Stimulated activated naive CD4-positive, alpha-beta T cell (primary cell): ENCODE data around the gene SLC16A4.

Experiments
- DNase-seq, 6 experiments: peaks; one replicate each; lab custom pipeline; 2025; lab: John Stamatoyannopoulos, UW

The SLC16A4 gene

DNA sequence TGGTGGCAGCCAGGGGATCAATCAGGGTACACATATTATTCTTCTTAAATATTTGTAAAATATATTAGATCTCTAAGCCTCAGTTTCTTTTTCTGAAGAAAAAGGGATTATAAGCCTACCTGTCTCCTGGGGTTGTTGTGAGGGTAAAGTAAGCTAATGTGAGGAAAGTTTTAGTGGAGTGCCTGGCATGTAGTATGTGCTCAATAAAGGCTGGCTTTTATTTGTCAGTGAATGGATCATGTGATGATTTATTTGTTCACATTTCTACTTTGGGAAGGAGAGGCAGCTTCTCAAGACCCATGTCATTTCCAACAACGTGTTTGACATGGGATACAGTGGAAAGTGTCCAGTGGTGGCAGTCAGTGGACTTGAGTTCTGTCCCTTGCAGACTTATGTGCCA lies 64.0 kb downstream of the SLC16A4 start:
- no peak for DNase-seq

DNA sequence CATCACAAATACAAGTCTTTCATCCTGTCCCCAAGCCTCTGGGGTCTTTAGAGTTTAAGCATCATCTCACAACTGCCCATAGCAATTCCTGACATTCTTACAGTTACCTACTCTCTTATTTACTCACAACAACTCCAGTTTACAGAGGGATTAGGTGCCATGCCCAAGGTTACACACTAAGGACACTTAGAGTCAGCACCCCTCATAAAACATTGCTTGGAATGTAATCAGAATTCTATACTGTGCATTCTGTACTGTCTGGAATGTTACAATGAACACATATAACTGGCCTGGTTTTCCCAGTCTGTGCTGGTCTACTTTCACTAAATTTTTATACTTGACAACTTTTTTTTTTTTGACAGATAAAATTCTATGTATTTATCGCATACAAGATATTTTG lies 66.2 kb downstream of the SLC16A4 start:
- no peak for DNase-seq

DNA sequence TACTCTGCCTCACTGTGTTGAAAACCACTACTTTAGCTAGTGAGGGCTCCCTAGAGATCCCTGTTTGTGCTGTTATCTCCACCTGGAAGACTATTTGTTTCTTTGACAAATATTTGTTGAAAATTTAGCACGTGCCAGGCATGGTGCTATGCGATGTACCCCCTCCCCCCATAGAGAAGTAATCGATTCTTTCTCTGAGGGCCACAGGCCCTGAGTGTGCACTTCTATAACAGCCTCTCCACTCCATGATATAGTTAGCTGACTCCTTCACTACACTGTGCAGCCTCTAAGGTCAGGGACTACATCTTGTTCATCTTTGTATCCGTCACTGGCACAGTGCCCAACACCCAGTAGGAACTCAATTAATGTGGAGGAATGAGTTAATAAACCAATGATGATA lies 69.0 kb downstream of the SLC16A4 start:
- no peak for DNase-seq

DNA sequence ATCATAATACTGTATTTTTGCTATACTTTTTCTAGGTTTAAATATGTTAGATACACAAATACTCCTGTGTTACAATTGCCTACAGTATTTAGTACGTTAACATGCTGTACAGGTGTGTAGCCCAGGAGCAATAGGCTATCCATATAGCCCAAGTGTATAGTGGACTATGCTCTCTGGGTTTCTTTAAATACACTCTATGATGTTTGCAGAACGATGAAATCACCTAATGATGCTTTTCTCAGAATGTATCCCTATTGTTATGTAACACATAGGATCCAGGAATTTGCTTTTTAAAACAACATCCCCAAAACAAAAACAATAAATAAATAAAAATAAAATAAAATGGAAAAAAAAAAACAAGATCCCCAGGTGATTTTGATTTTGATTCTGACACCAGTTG lies 69.8 kb downstream of the SLC16A4 start:
- DNase-seq = no peak

DNA sequence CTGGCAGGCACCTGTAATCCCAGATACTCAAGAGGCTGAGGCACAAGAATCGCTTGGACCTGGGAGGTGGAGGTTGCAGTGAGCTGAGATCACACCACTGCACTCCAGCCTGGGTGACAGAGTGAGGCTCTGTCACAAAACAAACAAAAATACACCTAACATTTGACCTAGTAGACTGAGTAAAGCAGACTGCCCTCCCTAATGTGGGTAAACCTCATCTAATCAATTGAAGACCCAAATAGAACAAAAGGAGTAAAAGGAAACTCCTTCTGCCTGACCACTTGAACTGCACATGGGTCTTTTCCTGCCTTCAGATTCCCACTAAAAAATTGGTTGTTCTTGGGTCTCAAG lies 70.7 kb downstream of the SLC16A4 start:
- no peak for DNase-seq

DNA sequence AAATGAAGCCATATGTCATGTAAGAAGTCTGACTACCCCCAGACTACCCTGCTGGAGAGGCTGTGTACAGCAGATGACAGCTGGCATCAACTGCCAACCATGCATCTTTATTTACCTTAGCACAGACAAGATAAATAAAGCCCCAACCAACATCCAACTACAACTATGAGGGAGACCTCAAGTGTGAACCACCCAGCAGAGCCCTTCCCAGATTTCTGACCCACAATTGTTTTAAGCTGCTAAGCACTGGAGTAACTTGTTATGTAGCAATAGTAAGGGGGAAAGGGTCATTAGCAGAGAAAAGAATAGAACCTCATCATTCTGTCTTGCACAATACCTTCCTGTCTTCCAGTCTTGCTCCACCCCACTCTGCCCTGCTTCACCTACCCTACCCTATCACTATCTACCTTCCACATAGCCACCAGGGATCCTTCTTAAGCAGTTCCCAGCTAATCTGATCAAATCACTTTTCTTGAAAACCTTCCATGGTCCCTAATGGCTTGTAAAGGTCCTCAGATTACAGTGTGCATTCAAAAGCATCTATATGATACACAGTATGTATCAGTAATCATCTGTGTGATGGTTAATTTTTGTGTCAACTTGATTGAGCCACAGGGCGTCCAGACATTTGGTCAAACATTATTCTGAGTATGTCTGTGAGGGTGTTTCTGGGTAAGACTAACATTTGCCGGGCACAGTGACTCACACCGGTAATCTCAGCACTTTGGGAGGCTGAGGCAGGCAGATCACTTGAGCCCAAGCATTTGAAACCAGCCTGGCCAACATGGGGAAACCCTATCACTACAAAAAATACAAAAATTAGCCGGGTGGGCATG lies 71.3 kb downstream of the SLC16A4 start:
- DNase-seq = no peak

DNA sequence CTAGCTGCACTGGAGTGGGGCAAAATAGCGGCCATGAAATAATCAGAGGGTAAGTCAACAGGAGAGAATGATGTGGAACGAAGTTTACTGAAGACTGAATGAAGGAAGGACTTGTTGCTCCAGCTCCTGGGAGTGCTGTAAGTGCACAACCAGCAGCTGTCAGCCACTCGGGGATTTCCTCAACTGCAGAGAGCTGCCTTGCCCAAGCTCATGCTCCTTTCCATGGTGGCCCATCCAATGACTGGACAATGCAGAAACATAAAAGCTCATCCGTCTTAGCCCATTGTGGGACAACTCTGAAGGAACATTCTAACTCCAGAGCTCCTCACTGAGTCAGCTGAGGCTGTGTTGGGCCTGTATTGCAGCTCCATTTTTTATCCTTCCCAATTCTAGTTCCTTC lies 72.8 kb downstream of the SLC16A4 start:
- DNase-seq = no peak

DNA sequence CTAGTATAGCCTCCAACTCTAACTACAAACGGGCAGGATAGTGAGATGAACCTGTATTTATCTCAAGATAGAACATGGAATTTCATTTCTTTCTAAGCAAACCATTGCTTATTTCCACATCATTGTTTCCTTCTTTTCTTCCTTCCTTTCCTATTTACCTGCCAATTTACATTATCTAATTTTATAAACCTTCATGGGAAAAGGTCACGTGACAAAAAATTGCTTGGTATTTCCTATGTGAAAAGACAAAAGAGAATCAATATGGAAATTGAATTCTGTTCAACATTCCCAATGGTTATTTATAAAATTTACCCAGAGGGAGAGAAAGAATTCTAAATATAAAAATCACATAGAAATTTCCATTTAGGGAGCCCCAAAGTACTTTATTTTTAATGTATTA lies 74.1 kb downstream of the SLC16A4 start:
- no peak for DNase-seq
